HG03442 (cell line): Measurements from ENCODE around the gene HERC4.
"Not testable (repeated sequence)": the region's sequence is repeated elsewhere in the genome, so short reads cannot be mapped to it uniquely, and the experiment has no call there.

Experiments
- ATAC-seq: cut with Tn5 transposase; IDR thresholded peaks from one replicate; pipeline ENCODE4 v1.9.1; 2021; ENCODE audit warnings: mild to moderate bottlenecking, moderate library complexity; ENCODE audit not compliant: unreplicated experiment

HERC4 gene

GRCh38 chr10:68088740-68089139, 13.7 kb upstream of the HERC4 start:
- ATAC-seq, result no peak

GRCh38 chr10:68087685-68088401, 12.8 kb upstream of the HERC4 start:
- no peak for ATAC-seq

DNA sequence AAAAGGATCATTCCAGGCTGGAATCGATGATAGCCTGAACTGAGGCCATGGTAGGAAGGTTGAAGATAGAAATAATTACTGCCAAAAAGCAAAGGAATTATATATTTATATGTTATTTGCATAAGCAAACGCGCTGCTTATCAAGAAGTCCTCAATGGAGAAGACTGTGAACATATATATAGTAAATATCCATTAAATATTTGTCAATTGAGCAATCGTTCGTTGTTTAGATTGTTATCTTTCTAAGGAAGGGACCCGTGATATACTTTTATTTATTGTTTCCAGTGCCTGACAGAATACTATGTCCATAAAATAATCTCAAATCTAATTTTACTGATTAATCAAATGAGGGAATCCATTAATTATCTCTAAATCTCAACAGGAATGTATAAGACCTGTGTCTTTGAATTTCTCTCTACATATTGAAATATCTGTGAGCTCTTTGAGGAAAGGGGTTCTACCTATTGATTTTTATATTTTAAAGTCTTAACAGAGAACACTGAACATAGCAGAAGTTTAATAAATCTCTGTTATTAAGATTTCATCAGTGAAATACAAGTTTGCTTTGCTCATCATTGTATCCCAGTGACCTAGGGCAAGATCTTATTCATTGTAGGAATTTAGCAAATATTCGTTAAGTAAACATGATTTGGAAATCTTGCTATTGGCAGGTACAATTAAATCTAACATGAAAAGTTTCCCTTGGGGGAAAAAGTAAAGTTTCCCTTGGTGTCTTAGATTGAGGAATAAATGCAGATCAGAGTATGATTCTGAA, 12.0 kb upstream of the HERC4 start:
- ATAC-seq, result no peak

DNA sequence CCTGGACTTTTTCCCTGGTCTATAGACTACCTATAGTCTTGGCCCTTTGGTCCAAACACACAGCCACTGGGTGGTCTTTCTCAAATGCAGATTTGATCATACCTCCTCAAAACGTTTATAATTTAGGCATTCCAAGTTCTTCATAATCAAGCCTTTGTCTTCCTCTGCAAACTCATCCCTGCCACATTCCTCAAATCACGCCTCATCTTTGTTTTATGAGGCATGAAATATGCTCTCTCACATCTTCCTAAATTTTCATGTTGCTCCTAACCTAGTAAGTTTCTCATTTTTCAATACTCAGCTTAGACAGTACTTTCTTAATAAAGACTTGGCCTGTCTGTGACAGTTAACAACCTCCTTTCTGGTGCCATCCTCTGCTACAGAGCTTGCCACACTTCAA, 10.9 kb upstream of the HERC4 start:
- ATAC-seq, result no peak

GRCh38 chr10:68084469-68084868, 9.4 kb upstream of the HERC4 start:
- ATAC-seq, result no peak

DNA sequence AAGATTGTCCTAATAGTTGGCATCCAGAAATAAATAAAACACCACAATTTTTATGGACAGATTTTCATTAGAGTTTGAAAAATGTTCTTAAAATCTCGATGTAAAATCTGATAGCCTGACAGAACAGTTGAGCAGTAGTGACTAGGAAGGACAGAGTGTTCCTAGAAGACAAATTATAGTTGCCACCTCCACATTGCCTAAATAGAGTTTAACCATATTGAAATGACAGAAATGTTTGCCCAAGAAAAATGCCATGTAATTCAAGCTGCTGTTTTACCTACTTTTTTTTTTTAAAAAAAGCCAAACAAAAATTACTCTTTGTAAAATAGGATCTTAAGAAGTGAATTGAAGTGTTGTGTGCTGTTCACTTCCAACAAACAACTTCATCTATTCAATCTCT, 8.9 kb upstream of the HERC4 start:
- no peak for ATAC-seq

- no peak for ATAC-seq
These were observed 7.8 kb upstream of the HERC4 start for GRCh38 chr10:68082872-68083271.

DNA sequence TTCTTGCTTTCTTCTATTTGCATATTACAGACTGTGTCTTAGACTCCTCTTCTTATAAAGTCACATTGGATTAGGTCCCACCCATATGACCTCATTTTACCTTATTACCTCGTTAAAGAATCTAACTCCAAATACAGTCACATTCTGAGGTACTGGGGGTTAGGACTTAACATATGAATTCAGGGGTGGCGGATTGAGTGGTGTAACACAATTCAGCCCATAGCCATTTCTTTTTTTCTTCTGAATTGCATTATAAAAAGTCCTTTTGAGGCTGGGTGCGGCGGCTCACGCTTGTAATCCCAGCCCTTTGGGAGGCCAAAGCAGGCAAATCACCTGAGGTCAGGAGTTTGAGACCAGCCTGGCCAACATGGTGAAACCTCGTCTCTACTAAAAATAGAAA, 6.8 kb upstream of the HERC4 start:
- ATAC-seq, result no peak

- no peak for ATAC-seq
These were observed 5.9 kb upstream of the HERC4 start for GRCh38 chr10:68080853-68081431.

GRCh38 chr10:68079434-68079833, 4.4 kb upstream of the HERC4 start:
- ATAC-seq, result no peak

GRCh38 chr10:68077026-68077425, 1.9 kb upstream of the HERC4 start:
- no peak for ATAC-seq

GRCh38 chr10:68076081-68076480, 998 bp upstream of the HERC4 start:
- not testable (repeated sequence) for ATAC-seq

GRCh38 chr10:68075550-68076004, 494 bp upstream of the HERC4 start:
- no peak for ATAC-seq

DNA sequence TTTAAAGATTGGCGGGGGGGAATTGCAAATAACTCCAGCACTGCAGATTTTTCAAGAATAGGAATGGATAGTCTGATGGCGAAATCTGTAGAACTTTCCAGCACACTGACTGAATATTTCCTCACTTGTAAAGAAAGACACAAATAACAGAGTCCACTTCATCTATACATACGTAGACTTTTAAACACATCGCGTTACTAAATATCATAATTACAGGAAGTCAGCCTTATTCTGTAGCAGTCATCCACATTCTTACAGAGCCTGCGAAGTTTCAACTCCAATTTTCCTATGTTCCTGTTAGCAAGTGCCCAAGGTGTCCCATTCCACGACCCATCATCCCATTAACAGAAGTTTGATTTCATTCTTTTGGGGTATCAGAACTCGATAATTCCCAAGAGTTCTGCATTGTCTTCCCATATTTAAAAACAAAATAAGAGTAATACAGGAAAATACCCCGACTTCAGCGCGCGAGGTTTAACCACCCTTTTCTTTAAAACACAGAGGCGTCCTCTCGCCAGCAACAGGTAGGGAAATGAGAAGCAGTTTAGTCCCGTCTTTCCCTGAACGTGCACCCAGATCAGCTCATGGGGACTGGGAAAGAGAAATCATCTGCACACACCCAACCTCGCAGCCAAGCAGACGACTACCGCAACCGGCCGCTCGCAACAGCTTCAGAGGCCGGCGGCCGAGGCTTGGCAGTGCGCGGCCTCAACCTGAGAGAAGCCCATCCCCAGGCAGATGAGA, 880 bp downstream of the HERC4 start:
- ATAC-seq, result no peak

GRCh38 chr10:68073631-68074030, 1.5 kb downstream of the HERC4 start:
- no peak for ATAC-seq

DNA sequence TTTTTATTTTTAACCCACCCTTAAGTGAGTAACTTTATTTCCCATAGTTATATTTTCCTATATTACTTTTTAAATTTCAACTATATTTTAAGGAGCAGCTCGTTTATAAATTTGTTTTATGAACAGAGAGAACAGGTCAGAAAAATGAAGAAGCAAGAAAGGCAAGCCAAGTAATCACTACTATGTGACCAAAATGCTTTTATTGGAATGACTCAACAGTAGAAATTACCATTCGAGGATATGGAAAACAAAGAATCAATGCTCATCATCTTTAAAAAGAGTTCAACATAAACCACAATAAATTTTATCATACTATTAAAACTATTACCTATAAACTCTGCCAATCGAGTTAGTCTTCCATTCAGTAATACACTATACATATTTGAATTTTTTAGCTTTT, 7.6 kb downstream of the HERC4 start:
- no peak for ATAC-seq

GRCh38 chr10:68067029-68067428, 8.1 kb downstream of the HERC4 start:
- ATAC-seq, result no peak

DNA sequence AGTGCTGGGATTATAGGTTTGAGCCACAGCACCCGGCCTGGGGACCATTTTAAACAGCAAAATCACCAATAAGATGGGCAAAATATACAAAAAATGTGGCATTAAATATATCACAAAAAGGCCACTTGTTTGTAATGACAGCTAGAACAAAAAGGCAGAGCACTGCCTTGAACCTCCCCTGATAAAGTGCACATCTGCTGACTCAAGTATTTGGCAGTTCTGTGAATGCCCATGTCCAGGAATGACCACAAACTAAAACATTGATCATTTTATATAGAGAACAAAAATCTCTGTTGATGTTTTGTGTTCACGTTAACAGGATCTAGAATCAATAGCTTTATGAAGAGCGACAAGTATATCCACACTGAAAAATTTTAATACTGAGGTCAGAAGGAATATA, 21.5 kb downstream of the HERC4 start:
- ATAC-seq, result no peak

- no peak for ATAC-seq
These were observed 22.6 kb downstream of the HERC4 start for GRCh38 chr10:68052463-68052862.

DNA sequence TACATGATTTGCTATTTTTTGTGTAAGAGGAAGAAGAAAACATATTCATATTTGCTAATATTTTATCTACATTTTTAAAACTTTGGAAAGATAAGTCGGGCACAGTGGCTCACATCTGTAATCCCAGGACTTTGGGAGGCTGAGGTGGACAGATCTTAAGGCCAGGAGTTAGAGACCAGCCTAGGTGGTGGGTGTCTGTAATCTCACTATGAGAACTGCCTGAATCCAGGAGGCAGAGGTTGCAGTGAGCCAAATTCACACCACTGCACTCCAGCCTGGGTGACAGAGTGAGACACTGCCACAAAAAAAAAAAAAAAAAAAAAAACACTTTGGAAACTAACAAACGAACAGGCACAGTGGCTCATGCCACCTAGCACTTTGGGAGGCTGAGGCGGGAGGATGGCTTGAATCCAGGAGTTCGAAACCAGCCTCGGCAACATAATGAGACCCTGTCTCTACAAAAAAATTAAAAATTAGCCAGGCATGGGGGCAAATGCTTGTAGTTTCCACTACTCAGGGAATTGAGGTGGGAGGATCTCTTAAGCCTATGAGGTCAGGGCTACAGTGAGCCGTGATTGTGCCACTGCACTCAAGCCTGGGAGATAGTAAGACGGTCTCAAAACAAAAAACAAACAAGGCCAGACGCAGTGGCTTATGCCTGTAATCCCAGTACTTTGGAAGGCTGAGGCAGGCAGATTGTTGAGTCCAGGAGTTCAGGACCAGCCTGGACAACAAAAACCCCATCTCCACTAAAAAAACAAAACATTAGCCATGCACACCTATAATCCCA, 25.6 kb downstream of the HERC4 start:
- no peak for ATAC-seq
